Measurements from ENCODE around the gene CCDC148. TPM values are rescaled to one million over a fixed set of nuclear protein-coding genes. Genes with fewer than 3 reads are reported as not detected.
"Not testable (repeated sequence)": the region's sequence is repeated elsewhere in the genome, so short reads cannot be mapped to it uniquely, and the experiment has no call there.

The CCDC148 gene
- total and polyA plus RNA-seq, 2 donors = 0.28 to 5.3 TPM

GRCh38 chr2:158473300-158473699, 16.7 kb upstream of the CCDC148 start:
- H3K4me3 ChIP-seq (ENCODE audit: low read depth, low read length); DNase-seq (ENCODE audit: extremely low spot score); H3K36me3 ChIP-seq (ENCODE audit: insufficient read depth); H3K27ac ChIP-seq (ENCODE audit: low read depth); H3K4me1 ChIP-seq (ENCODE audit: insufficient read depth): not testable (repeated sequence)
- 96% methylated on average over 3 of the region's 3 CpGs for WGBS

DNA sequence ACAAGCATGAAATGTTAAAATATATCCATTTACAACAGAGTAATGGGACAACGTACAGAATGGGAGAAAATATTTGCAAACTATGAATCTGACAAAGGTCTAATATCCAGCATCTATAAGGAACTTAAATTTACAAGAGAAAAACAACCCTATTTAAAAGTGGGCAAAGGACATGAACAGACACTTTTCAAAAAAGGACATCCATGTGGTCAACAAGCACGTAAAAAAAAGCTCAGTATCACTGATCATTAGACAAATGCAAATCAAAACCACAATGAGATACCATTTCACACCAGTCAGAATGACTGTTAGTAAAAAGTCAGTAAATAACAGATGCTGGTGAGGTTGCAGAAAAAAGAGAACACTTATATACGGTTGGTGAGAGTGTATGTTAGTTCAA, 16.3 kb upstream of the CCDC148 start:
- not testable (repeated sequence) for DNase-seq (ENCODE audit: extremely low spot score); H3K27ac ChIP-seq (ENCODE audit: low read depth); H3K4me3 ChIP-seq (ENCODE audit: low read depth, low read length); H3K4me1 ChIP-seq (ENCODE audit: insufficient read depth); H3K36me3 ChIP-seq (ENCODE audit: insufficient read depth)
- WGBS = 96% methylated on average over 3 of the region's 3 CpGs

DNA sequence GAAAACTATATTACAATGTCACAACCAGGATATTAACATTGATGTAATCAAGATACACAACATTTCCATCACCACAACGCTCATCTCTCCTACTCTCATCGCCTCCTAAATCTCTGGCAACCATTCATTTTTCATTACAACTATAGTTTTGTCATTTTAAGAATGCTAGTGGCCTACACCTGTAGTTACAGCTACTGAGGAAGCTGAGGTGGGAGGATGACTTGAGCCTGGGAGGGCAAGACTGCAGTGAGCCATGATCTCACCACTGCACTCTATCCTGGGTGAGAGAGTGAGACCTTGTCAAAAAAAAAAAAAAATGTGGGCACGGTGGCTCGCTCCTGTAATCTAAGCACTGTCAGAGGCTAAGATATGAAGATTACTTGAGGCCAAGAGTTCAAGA, 10.7 kb upstream of the CCDC148 start:
- Histone ChIP-seq H3K36me3 (ENCODE audit: insufficient read depth) (no peaks in the 10 kb centered on the region), H3K27ac (ENCODE audit: low read depth) (no peak overlapping the region), H3K4me3 (ENCODE audit: low read depth, low read length) (no peak overlapping the region), H3K4me1 (ENCODE audit: insufficient read depth) (no peaks in the 10 kb centered on the region)
- no peak for DNase-seq (ENCODE audit: extremely low spot score)
- WGBS = 95% methylated on average over 4 of the region's 4 CpGs

DNA sequence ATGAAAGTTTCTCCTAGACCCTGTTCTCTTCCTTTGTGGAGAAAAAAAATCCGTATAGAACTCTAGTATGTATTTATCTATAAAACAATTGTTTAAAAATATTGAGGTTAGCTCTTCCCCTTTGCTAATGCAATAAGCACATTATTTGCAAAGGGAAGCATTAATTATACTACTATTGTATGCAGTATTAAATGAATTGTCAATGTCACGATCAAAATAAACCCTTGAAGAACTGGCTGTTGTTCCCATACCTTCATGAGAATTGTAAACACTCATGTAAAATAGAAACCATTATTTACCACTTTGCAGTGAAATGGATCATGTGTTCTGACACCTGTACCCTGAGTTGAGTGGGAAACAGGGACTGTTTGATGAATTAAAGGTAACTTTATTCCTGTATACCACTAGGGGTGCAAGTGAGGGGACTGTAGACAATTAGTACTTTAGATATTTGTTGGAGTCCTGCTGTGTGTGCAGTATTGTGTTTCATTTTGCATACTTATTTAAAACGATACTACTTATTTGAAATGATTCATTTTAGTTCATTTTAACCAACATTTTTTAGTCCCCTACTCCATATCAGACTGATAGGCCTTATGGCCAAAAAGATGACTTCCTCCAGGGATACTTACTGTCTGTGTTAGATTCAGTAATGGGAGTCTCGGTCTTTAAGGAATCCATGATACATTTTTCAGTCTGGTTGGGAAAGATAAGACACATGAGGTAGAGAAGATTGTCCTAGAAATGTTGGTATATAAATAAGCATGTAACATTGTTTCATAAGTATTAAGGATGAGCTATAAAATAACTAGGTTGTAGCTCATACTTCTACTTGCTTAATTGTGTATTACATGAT, 8.1 kb upstream of the CCDC148 start:
- Histone ChIP-seq H3K4me1 (ENCODE audit: insufficient read depth) (no peaks in the 10 kb centered on the region), H3K4me3 (ENCODE audit: low read depth, low read length) (no peak overlapping the region), H3K36me3 (ENCODE audit: insufficient read depth) (peaks cover 2% of the 10 kb centered on the region), H3K27ac (ENCODE audit: low read depth) (no peak overlapping the region)
- WGBS = 86% methylated on average over 4 of the region's 4 CpGs
- no peak for DNase-seq (ENCODE audit: extremely low spot score)

DNA sequence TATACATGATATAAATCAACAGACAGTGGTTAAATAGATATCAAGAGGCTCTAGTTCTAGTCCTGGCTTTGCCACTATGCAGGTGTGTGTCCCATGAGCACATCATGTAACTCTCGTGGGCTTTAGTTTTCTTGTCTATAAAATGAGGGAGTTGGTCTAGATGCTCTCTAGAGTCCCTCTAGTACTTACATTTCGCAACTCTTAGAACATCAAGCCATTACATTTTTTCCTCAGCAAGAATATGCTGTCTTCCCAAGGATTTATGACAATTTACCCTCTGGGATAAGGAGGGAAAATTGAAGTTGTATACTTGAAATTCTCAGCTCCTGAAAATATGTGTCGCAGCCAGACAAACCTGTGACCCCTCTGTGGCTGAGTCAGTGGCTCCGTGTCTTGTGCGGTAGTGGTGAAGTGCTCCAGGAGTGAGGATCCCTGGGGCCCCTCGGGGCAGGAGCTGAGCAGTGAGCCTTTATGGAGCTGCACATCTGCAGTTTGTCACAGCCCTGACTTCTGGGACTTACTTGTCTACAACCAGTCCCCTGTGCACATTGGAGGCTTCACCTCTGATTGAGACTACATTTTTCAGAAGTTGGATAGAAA, 7.0 kb upstream of the CCDC148 start:
- no peak for DNase-seq (ENCODE audit: extremely low spot score)
- Histone ChIP-seq H3K4me1 (ENCODE audit: insufficient read depth) (no peaks in the 10 kb centered on the region), H3K27ac (ENCODE audit: low read depth) (no peak overlapping the region), H3K36me3 (ENCODE audit: insufficient read depth) (peaks cover 2% of the 10 kb centered on the region), H3K4me3 (ENCODE audit: low read depth, low read length) (no peak overlapping the region)
- 82% methylated on average over 6 of the region's 6 CpGs for WGBS

DNA sequence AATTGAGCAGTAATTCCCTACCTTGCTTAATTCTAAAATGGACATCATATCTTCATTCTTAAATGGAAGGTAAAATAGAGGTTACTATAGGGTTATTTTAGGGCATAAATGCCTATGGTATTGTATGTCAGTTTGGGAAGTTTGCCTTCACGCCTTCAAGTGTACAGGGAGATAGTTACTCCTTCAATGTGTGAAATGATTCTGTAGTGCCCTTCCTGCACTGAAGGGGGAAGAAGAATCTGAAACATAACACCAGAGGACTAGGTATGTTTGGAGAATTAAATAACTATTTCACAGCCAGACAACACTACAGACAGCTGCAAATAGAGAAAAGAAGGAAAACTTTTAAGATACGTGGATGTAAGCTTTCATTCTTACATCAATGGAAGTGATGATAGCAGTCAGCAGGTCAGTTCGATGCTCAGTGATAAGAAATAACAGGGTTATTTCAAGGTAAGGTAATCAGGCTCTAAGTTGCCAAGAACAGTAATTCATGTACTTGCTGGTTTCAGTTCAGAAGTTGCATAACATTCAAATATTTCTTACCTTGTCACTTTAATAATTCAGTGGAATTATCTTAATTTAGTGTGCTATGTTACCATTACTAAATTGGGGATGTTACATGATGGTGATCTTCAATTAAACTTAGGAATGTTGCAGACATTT, 4.2 kb upstream of the CCDC148 start:
- no peak overlapping the region for H3K27ac ChIP-seq (ENCODE audit: low read depth)
- peaks cover 2% of the 10 kb centered on the region for H3K36me3 ChIP-seq (ENCODE audit: insufficient read depth)
- no peaks in the 10 kb centered on the region for H3K4me1 ChIP-seq (ENCODE audit: insufficient read depth)
- WGBS = 59% methylated on average over 3 of the region's 3 CpGs
- H3K4me3 ChIP-seq (ENCODE audit: low read depth, low read length) = no peak overlapping the region
- DNase-seq (ENCODE audit: extremely low spot score) = no peak

GRCh38 chr2:158459161-158460003, 2.8 kb upstream of the CCDC148 start:
- WGBS = 53% methylated on average over 9 of the region's 9 CpGs
- H3K4me3 ChIP-seq (ENCODE audit: low read depth, low read length) = no peak overlapping the region
- DNase-seq (ENCODE audit: extremely low spot score) = no peak
- H3K4me1 ChIP-seq (ENCODE audit: insufficient read depth) = no peaks in the 10 kb centered on the region
- no peak overlapping the region for H3K27ac ChIP-seq (ENCODE audit: low read depth)
- peaks cover 2% of the 10 kb centered on the region for H3K36me3 ChIP-seq (ENCODE audit: insufficient read depth)

- no peak for DNase-seq (ENCODE audit: extremely low spot score)
- Histone ChIP-seq H3K4me1 (ENCODE audit: insufficient read depth) (no peaks in the 10 kb centered on the region), H3K36me3 (ENCODE audit: insufficient read depth) (peaks cover 2% of the 10 kb centered on the region), H3K27ac (ENCODE audit: low read depth) (no peak overlapping the region), H3K4me3 (ENCODE audit: low read depth, low read length) (peak overlapping the region; percentile 88)
- 16% methylated on average over 9 of the region's 9 CpGs for WGBS
Observed at GRCh38 chr2:158458617-158458920, 2.0 kb upstream of the CCDC148 start.

DNA sequence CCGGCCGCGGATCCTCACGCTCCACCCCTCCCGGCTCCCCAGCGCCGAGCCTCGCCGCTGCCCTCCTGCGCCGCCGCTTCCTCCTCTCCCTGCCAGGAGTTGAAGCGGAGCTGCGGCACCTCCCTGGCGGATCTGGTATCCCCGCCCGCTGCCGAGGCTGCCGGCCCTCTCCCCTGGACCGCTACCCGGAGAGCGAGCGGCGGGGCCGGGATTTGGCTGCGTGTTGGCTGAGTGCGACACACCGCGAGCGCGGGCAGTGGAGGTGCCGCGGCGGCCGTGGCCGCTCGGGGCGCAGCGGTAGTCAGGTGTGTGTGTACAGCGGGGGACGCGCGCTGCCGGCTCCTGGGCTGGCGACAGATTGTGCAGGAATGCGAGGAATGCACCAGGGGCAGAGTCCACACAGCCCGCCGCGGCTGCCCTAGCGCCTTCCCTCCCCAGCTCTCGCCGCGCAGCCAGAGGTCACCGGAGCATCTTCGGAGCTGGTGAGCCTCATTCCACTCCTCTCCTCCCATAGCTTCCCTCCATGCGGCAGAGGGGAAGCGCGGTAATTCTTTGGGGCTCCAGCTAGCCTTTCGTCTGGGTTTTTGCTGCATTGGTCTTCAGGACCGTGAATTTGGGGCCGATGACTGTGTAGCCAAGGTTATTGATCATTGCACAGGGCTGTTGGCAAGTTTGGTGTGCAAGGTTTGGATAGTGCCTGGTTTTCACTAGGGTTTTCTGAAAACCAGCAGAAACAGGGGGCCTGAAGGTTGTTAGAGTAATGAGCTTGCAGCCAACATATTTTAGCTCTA, 1.5 kb upstream of the CCDC148 start:
- WGBS = under 1% methylated on average over 61 of the region's 61 CpGs
- DNase-seq (ENCODE audit: extremely low spot score) = no peak
- H3K4me1 ChIP-seq (ENCODE audit: insufficient read depth) = no peaks in the 10 kb centered on the region
- peak overlapping the region; percentile 80 for H3K27ac ChIP-seq (ENCODE audit: low read depth)
- H3K36me3 ChIP-seq (ENCODE audit: insufficient read depth) = peaks cover 2% of the 10 kb centered on the region
- H3K4me3 ChIP-seq (ENCODE audit: low read depth, low read length) = peak overlapping the region; percentile 88

- peaks cover 2% of the 10 kb centered on the region for H3K36me3 ChIP-seq (ENCODE audit: insufficient read depth)
- WGBS = under 1% methylated on average over 84 of the region's 84 CpGs
- no peaks in the 10 kb centered on the region for H3K4me1 ChIP-seq (ENCODE audit: insufficient read depth)
- no peak for DNase-seq (ENCODE audit: extremely low spot score)
- peak overlapping the region; percentile 80 for H3K27ac ChIP-seq (ENCODE audit: low read depth)
- peak overlapping the region; percentile 88 for H3K4me3 ChIP-seq (ENCODE audit: low read depth, low read length)
Observed at GRCh38 chr2:158457092-158457825, 706 bp upstream of the CCDC148 start.

- 96% methylated on average over 1 of the region's 1 CpG for WGBS
- Histone ChIP-seq H3K4me1 (ENCODE audit: insufficient read depth) (no peaks in the 10 kb centered on the region), H3K36me3 (ENCODE audit: insufficient read depth) (no peaks in the 10 kb centered on the region), H3K27ac (ENCODE audit: low read depth) (no peak overlapping the region), H3K4me3 (ENCODE audit: low read depth, low read length) (no peak overlapping the region)
- DNase-seq (ENCODE audit: extremely low spot score) = no peak
Observed at GRCh38 chr2:158443606-158444005, 12.9 kb downstream of the CCDC148 start.

GRCh38 chr2:158439062-158439461, 17.5 kb downstream of the CCDC148 start:
- 94% methylated on average over 4 of the region's 4 CpGs for WGBS
- H3K4me1 ChIP-seq (ENCODE audit: insufficient read depth); DNase-seq (ENCODE audit: extremely low spot score): not testable (repeated sequence)

More at GRCh38 chr2:158439062-158439461, 17.5 kb downstream of the CCDC148 start:
- not testable (repeated sequence) for H3K36me3 ChIP-seq (ENCODE audit: insufficient read depth); H3K4me3 ChIP-seq (ENCODE audit: low read depth, low read length); H3K27ac ChIP-seq (ENCODE audit: low read depth)

Data from urinary bladder (tissue), 4 donors.